Fibroblast of villous mesenchyme (primary cell): ENCODE measurements around the gene ARX. TPM values are rescaled to one million over a fixed set of nuclear protein-coding genes. Genes with fewer than 3 reads are reported as not detected.

ENCODE experiments used
- DNase-seq: peaks from one replicate; pipeline ENCODE4 v3.0.0-alpha.2; 2010; ENCODE audit warnings: low read depth
- H3K4me3 ChIP-seq: 2 replicates; pipeline ENCODE4 v1.5.1; 2011; ENCODE audit warnings: low read depth, mild to moderate bottlenecking, low read length
- CTCF ChIP-seq: IDR thresholded peaks from 2 replicates; pipeline ENCODE4 v1.5.1; 2012; ENCODE audit warnings: low read depth, mild to moderate bottlenecking, low read length; ENCODE audit not compliant: insufficient read depth
- total RNA-seq: library from RNA; depleted of rRNA; stranded (reverse); fragments of >200 nt; gene quantifications from 2 replicates; pipeline ENCODE4 v1.2.3, GENCODE V29; 2012

Gene ARX
- total RNA-seq, 1 donor: not detected

GRCh38 chrX:25005382-25006185 lies 10.2 kb downstream of the ARX start:
- no peak for TF ChIP-seq CTCF
- no peak for DNase-seq
- peak overlapping the region; percentile 15 for H3K4me3 ChIP-seq

GRCh38 chrX:25005034-25005381 lies 10.8 kb downstream of the ARX start:
- no peak for DNase-seq
- H3K4me3 ChIP-seq: peak overlapping the region; percentile 15
- no peak for TF ChIP-seq CTCF

GRCh38 chrX:25004485-25005032 lies 11.2 kb downstream of the ARX start:
- H3K4me3 ChIP-seq: no peak overlapping the region
- no peak for DNase-seq
- TF ChIP-seq CTCF: no peak

- no peak for TF ChIP-seq CTCF
- no peak overlapping the region for H3K4me3 ChIP-seq
- DNase-seq: no peak
These were observed 11.7 kb downstream of the ARX start for GRCh38 chrX:25004040-25004439.

GRCh38 chrX:25003066-25003849 lies 12.5 kb downstream of the ARX start:
- H3K4me3 ChIP-seq: peak overlapping the region; percentile 48
- no peak for DNase-seq
- no peak for TF ChIP-seq CTCF

GRCh38 chrX:25002661-25003020 lies 13.1 kb downstream of the ARX start:
- no peak for TF ChIP-seq CTCF
- H3K4me3 ChIP-seq: peak overlapping the region; percentile 48
- no peak for DNase-seq
